Vagina (tissue), 2 donors: ENCODE results near the gene LIN9.

Experiments used
- POLR2A ChIP-seq, 2 donors: fragments of 450-650 bp; IDR thresholded peaks; one replicate each; pipeline ENCODE4 v1.6.1; 2017; ENCODE audit warnings: antibody characterized with exemption in 2 of 2, mild to moderate bottlenecking in 2 of 2, moderate library complexity in 2 of 2
- TF ChIP-seq, protein P1 (sequence below), 3 experiments: fragments of 450-650 bp in 2 of 3; fragments of 200-600 bp in 1 of 3; sonication (generic) in 1 of 3; IDR thresholded peaks; one replicate each; pipeline ENCODE4 v1.5.1; 2017 to 2019; ENCODE audit warnings: antibody characterized with exemption in 3 of 3, mild to moderate bottlenecking in 2 of 3, moderate library complexity in 2 of 3

DNA sequence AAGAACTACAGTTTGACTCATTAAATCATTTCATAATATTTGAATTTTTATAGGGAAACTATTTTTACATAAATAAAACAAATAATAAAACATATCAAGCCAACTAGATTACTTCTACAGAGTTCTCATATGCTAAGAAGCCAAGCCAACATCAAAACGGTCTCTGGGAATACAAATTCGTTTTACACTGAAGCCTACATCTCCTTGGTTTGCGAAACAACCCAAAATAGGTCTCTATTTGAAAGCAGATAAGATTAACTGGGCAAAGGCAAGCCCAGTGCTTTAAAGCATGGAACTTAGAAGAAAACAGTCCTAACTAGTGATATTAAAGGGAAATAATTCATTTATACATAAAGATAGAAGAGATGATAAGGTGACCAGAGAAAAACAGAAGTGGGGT lies 60.2 kb downstream of the LIN9 start:
- TF ChIP-seq, protein P1, sequence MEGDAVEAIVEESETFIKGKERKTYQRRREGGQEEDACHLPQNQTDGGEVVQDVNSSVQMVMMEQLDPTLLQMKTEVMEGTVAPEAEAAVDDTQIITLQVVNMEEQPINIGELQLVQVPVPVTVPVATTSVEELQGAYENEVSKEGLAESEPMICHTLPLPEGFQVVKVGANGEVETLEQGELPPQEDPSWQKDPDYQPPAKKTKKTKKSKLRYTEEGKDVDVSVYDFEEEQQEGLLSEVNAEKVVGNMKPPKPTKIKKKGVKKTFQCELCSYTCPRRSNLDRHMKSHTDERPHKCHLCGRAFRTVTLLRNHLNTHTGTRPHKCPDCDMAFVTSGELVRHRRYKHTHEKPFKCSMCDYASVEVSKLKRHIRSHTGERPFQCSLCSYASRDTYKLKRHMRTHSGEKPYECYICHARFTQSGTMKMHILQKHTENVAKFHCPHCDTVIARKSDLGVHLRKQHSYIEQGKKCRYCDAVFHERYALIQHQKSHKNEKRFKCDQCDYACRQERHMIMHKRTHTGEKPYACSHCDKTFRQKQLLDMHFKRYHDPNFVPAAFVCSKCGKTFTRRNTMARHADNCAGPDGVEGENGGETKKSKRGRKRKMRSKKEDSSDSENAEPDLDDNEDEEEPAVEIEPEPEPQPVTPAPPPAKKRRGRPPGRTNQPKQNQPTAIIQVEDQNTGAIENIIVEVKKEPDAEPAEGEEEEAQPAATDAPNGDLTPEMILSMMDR (IDR thresholded peaks at IDR 0.05) = no peak
- no peak for TF ChIP-seq POLR2A (IDR thresholded peaks at IDR 0.05)
